Astrocyte (in vitro differentiated cells and primary cell): Measurements from ENCODE around the gene MMP19. TPM values are rescaled to one million over a fixed set of nuclear protein-coding genes. Genes with fewer than 3 reads are reported as not detected.

Experiments
- DNase-seq: peaks from one replicate; pipeline ENCODE4 v3.0.0-alpha.2; 2010; ENCODE audit warnings: low read depth
- FAIRE-seq: peaks from 2 replicates; lab custom pipeline; 2011; peaks lifted over from hg19 to GRCh38; lab: Jason Lieb, UNC
- H2AFZ ChIP-seq: 2 replicates; pipeline ENCODE4 v1.6.0; 2012; ENCODE audit warnings: low read depth, low read length, inconsistent platforms
- H3K27ac ChIP-seq: 2 replicates; pipeline ENCODE4 v1.5.1; 2011; ENCODE audit warnings: low read depth, low read length, inconsistent platforms
- H3K27me3 ChIP-seq: 2 replicates; pipeline ENCODE4 v1.6.0; 2011; ENCODE audit warnings: low read length, inconsistent platforms; ENCODE audit not compliant: insufficient read depth
- H3K36me3 ChIP-seq: 2 replicates; pipeline ENCODE4 v1.5.1; 2011; ENCODE audit warnings: low read length, inconsistent platforms; ENCODE audit not compliant: insufficient read depth
- H3K4me1 ChIP-seq: 2 replicates; pipeline ENCODE4 v1.5.1; 2011; ENCODE audit warnings: low read length, inconsistent platforms; ENCODE audit not compliant: insufficient read depth
- H3K4me2 ChIP-seq: 2 replicates; pipeline ENCODE4 v1.6.0; 2012; ENCODE audit warnings: low read length, inconsistent platforms
- H3K4me3 ChIP-seq: 2 replicates; pipeline ENCODE4 v1.5.1; 2011; ENCODE audit warnings: low read depth, mild to moderate bottlenecking, low read length, inconsistent platforms; ENCODE audit not compliant: insufficient read depth
- H3K79me2 ChIP-seq: 2 replicates; pipeline ENCODE4 v1.6.0; 2012; ENCODE audit warnings: mild to moderate bottlenecking, low read length, inconsistent platforms; ENCODE audit not compliant: insufficient read depth
- H3K9ac ChIP-seq: 2 replicates; pipeline ENCODE4 v1.6.0; 2012; ENCODE audit warnings: mild to moderate bottlenecking, low read length, inconsistent platforms
- H3K9me3 ChIP-seq: 2 replicates; pipeline ENCODE4 v1.5.1; 2012; ENCODE audit warnings: low read depth, mild to moderate bottlenecking, low read length, inconsistent platforms; ENCODE audit not compliant: insufficient read depth
- H4K20me1 ChIP-seq: 2 replicates; pipeline ENCODE4 v1.6.0; 2012; ENCODE audit warnings: low read length, inconsistent platforms; ENCODE audit not compliant: insufficient read depth
- H3K27ac Mint-ChIP-seq: one replicate; pipeline ENCODE4 v1.8.0; 2021; ENCODE audit warnings: mild to moderate bottlenecking, mixed read lengths; ENCODE audit not compliant: unreplicated experiment
- H3K27me3 Mint-ChIP-seq: one replicate; pipeline ENCODE4 v1.8.0; 2021; ENCODE audit warnings: low read depth, mixed read lengths; ENCODE audit not compliant: unreplicated experiment
- H3K36me3 Mint-ChIP-seq: one replicate; pipeline ENCODE4 v1.8.0; 2021; ENCODE audit warnings: low read depth, mixed read lengths; ENCODE audit not compliant: unreplicated experiment
- H3K4me1 Mint-ChIP-seq: one replicate; pipeline ENCODE4 v1.8.0; 2021; ENCODE audit warnings: low read depth, mixed read lengths; ENCODE audit not compliant: unreplicated experiment
- H3K4me3 Mint-ChIP-seq: one replicate; pipeline ENCODE4 v1.8.0; 2021; ENCODE audit warnings: mild to moderate bottlenecking, moderate library complexity, mixed read lengths; ENCODE audit not compliant: unreplicated experiment
- H3K9me3 Mint-ChIP-seq: one replicate; pipeline ENCODE4 v1.8.0; 2021; ENCODE audit warnings: mild to moderate bottlenecking, mixed read lengths; ENCODE audit not compliant: unreplicated experiment
- EZH2 ChIP-seq: IDR thresholded peaks from 2 replicates; pipeline ENCODE4 v1.6.1; 2012; ENCODE audit warnings: mild to moderate bottlenecking, low read length, inconsistent platforms; ENCODE audit not compliant: insufficient read depth
- total RNA-seq: library from RNA; stranded (reverse); gene quantifications from 2 replicates; pipeline ENCODE4 v1.2.1, GENCODE V29; 2021
- TF ChIP-seq, protein P1 (sequence below): IDR thresholded peaks from 2 replicates; pipeline ENCODE4 v1.5.1; 2011; ENCODE audit warnings: low read depth, mild to moderate bottlenecking, inconsistent platforms, low read length, moderate library complexity; ENCODE audit not compliant: insufficient read depth

The MMP19 gene
- total RNA-seq, 1 donor from 2014 or later: 4.7 TPM

DNA sequence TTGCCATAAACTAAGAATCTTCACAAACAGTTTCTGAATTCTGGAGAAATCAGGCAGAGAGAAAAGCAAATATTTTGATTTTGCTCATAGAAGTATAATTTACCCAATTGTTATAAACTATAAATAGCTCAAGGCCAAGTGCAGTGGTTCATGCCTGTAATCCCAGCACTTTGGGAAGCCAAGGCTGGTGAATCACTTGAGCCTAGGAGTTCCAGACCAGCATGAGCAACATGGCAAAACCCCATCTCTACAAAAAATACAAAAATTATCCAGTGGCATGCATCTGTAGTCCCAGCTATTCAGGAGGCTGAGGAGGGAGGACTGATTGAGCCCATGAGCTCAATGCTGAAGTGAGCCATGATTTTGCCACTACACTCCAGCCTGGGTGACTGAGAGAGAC lies 19.6 kb upstream of the MMP19 start:
- Histone ChIP-seq H3K27ac (no peak overlapping the region), H2AFZ (no peak overlapping the region), H3K27me3 (no peaks in the 10 kb centered on the region), H3K79me2 (no peaks in the 10 kb centered on the region), H3K9me3 (no peaks in the 10 kb centered on the region), H3K9ac (no peak overlapping the region), H3K4me1 (no peaks in the 10 kb centered on the region), H4K20me1 (no peaks in the 10 kb centered on the region), H3K36me3 (no peaks in the 10 kb centered on the region), H3K4me3 (no peak overlapping the region), H3K4me2 (no peak overlapping the region)
- Mint-ChIP-seq H3K36me3 (no peaks in the 10 kb centered on the region), H3K27ac (no peak overlapping the region), H3K9me3 (peaks cover 6% of the 10 kb centered on the region), H3K4me1 (no peaks in the 10 kb centered on the region), H3K27me3 (no peaks in the 10 kb centered on the region), H3K4me3 (no peak overlapping the region)
- DNase-seq: no peak
- TF ChIP-seq, protein P1, sequence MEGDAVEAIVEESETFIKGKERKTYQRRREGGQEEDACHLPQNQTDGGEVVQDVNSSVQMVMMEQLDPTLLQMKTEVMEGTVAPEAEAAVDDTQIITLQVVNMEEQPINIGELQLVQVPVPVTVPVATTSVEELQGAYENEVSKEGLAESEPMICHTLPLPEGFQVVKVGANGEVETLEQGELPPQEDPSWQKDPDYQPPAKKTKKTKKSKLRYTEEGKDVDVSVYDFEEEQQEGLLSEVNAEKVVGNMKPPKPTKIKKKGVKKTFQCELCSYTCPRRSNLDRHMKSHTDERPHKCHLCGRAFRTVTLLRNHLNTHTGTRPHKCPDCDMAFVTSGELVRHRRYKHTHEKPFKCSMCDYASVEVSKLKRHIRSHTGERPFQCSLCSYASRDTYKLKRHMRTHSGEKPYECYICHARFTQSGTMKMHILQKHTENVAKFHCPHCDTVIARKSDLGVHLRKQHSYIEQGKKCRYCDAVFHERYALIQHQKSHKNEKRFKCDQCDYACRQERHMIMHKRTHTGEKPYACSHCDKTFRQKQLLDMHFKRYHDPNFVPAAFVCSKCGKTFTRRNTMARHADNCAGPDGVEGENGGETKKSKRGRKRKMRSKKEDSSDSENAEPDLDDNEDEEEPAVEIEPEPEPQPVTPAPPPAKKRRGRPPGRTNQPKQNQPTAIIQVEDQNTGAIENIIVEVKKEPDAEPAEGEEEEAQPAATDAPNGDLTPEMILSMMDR: no peak
- no peak for TF ChIP-seq EZH2
- no peak for FAIRE-seq

GRCh38 chr12:55861871-55862270 lies 19.1 kb upstream of the MMP19 start:
- Mint-ChIP-seq H3K9me3 (peaks cover 6% of the 10 kb centered on the region), H3K4me1 (no peaks in the 10 kb centered on the region), H3K27ac (no peak overlapping the region), H3K27me3 (no peaks in the 10 kb centered on the region), H3K4me3 (no peak overlapping the region), H3K36me3 (no peaks in the 10 kb centered on the region)
- no peak overlapping the region for H2AFZ ChIP-seq
- TF ChIP-seq, protein P1: no peak
- TF ChIP-seq EZH2: no peak
- H3K9me3 ChIP-seq: no peaks in the 10 kb centered on the region
- no peak overlapping the region for H3K27ac ChIP-seq
- H3K79me2 ChIP-seq: no peaks in the 10 kb centered on the region
- no peaks in the 10 kb centered on the region for H4K20me1 ChIP-seq
- H3K36me3 ChIP-seq: no peaks in the 10 kb centered on the region
- H3K4me3 ChIP-seq: no peak overlapping the region
- H3K27me3 ChIP-seq: no peaks in the 10 kb centered on the region
- H3K4me2 ChIP-seq: no peak overlapping the region
- no peak overlapping the region for H3K9ac ChIP-seq
- no peak for FAIRE-seq
- H3K4me1 ChIP-seq: no peaks in the 10 kb centered on the region
- no peak for DNase-seq

DNA sequence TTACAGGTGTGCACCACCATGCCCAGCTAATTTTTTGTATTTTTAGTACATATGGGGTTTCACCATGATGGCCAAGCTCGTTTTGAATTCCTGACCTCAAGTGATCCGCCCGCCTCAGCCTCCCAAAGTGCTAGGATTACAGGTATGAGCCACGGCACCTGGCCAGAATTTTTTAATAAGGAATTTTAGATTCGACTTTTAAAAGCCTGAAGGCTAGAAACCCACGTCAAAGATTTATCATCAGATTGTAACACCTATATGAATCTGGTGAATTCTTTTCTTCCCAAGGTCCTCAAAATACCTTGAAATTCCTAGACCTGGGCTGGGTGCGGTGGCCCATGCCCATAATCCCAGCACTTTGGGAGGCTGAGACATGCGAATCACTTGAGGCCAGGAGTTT lies 18.7 kb upstream of the MMP19 start:
- FAIRE-seq (no peak), DNase-seq (no peak)
- H3K27me3 ChIP-seq: no peaks in the 10 kb centered on the region
- Mint-ChIP-seq H3K36me3 (no peaks in the 10 kb centered on the region), H3K9me3 (peaks cover 6% of the 10 kb centered on the region), H3K27ac (no peak overlapping the region), H3K4me3 (no peak overlapping the region), H3K27me3 (no peaks in the 10 kb centered on the region), H3K4me1 (no peaks in the 10 kb centered on the region)
- H3K79me2 ChIP-seq: no peaks in the 10 kb centered on the region
- H3K4me1 ChIP-seq: no peaks in the 10 kb centered on the region
- H3K9me3 ChIP-seq: no peaks in the 10 kb centered on the region
- H2AFZ ChIP-seq: no peak overlapping the region
- H3K27ac ChIP-seq: no peak overlapping the region
- TF ChIP-seq EZH2: no peak
- TF ChIP-seq, protein P1: no peak
- no peaks in the 10 kb centered on the region for H4K20me1 ChIP-seq
- no peak overlapping the region for H3K4me3 ChIP-seq
- no peak overlapping the region for H3K9ac ChIP-seq
- no peaks in the 10 kb centered on the region for H3K36me3 ChIP-seq
- H3K4me2 ChIP-seq: no peak overlapping the region
